Glomerular visceral epithelial cell (primary cell): ENCODE measurements around the gene GNAQ.
"Not testable (repeated sequence)": the region's sequence is repeated elsewhere in the genome, so short reads cannot be mapped to it uniquely, and the experiment has no call there.

ENCODE experiments used
- DNase-seq: peaks from one replicate; pipeline ENCODE4 v3.0.0-alpha.2; 2016; ENCODE audit errors: extremely low spot score

GNAQ gene

DNA sequence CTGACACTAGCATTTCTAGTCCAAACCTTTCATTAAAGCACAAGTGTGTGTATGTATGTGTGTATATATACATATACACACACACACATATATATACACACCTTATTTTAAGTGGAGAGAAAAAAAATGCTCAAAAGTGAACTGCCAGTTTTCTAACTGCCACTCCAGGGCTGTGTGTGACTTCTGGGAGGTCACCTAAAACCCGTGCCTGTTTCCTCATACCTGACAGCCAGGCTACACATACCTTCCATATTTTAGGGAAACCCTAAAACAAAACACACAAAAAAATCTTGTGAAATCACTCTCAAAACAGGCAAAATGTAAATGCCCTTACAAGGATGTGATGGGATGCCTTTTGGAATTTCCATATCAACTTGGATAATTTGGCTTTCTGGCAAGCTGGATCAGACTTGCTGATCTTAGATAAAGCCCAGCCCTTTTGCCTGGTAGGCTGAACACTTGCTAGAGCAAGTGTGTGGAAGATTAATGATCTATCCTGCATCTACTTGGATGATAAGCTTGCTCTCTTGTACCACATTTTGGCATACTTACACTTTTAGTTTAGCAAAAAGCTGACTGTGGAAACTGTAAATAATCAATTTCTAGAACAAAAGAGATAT, 127.8 kb downstream of the GNAQ start:
- no peak for DNase-seq

DNA sequence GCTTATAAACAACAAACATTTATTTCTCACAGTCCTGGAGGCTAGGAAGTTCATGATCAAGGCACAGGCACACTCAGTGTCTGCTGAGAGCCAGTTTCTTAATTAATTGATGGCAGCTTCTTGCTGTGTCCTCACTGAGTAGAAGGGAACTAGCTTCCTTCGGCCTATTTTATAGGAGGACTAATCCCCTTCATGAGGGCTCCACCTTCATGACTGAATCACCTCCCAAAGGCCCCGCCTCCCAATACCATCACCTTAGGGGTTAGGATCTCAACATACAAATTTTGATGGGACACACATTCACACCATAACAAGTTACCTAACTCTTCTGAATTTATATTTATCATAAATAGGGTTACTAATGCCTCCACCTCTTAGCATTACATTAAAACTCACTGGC, 129.8 kb downstream of the GNAQ start:
- no peak for DNase-seq

DNA sequence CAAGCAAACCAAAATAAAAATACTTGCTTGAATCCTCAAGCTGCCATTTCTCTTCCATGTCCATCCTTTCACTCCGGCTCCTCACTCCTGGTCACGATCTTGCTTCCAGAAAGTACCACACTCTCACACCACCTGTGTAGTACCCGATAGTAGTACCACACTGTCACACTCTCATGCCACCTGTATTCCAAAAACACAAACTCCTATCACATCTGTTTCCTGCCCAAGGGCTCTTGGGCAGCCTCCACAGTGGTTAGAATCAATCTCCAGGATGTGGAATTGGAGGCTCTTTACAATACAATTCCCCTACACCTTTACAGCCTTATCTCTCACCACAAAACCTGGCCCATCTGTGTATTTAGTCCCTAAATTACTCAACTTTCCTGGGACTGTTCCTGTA, 130.6 kb downstream of the GNAQ start:
- no peak for DNase-seq

DNA sequence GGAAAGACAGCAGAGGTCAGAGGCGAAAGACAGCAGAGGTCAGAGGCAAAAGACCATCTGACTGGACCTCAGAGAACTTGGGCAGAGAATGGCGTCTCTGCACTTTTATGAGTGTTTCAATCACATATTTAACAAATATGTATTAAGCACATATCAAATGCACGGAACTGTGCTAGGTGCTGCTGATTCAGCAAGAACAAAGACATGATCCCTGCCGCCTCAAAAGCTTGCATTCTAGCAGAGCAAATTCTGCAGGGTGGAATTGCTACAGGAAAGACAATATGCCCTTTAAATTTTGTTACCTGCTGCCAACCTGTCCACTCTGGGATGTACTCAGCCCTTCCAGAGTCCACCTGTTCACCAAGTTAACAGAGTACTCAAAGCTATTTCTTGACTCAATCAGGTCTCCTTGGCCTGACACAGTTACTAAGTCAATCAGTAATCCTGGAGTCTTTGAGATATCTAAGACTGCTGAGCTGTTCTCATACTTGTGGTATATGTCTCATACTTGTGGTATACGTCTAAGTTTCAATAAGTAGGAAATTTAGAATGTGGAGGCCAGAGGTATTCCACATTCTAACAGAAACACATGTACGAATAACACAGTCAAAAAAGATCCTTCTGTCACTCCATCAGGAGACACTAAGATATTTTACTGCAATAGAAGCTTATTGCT, 131.8 kb downstream of the GNAQ start:
- peak; percentile 81 for DNase-seq

DNA sequence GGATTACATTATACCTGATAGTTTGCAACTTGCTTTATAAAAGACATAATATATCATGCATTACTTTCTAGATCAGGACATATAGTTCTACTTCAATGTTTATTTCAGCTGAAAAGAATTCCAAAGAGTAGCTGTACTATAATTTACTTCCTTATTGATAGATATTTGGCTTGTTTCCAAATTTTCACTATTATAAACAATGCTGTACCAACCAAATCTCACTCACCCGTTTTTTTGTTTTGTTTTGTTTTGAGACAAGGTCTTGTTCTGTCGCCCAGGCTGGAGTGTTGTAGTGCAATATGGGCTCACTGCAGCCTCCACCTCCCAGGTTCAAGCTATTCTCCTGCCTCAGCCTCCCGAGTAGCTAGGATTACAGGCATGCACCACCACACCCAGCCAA, 132.7 kb downstream of the GNAQ start:
- DNase-seq, result no peak

DNA sequence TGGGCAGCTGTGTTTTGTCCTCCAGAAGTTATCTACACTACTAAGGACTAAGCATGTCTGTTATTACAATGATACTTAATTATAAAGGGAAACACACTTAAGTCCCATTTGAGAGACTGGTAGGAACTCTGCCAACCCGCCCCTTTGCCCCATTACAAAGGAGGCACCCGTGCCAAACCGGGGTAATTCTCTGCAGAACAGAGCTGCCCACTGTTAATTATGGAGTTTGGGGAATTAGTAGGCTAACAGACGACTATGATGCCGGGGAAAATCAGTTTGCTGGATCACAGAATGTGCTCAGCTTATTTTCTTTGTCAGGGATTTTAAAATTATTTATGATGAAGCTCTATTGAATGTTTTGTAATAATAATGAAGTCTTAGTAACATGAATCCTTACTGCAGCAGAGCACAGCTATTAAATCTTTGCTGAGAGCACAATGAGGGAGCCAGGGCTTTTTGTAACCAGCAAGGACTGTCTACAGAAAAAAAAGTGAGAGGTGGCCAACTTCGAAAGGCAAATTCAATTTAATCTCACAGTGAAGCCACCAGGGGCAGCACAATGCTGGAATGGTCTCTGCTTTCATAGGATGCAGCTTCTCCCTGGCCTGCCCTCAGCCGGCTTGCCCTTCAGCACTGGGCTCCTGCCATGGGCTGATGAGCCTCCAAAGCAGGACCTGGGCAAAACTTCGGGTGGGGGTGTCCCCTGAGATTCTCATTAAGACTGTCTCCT, 134.5 kb downstream of the GNAQ start:
- no peak for DNase-seq

DNA sequence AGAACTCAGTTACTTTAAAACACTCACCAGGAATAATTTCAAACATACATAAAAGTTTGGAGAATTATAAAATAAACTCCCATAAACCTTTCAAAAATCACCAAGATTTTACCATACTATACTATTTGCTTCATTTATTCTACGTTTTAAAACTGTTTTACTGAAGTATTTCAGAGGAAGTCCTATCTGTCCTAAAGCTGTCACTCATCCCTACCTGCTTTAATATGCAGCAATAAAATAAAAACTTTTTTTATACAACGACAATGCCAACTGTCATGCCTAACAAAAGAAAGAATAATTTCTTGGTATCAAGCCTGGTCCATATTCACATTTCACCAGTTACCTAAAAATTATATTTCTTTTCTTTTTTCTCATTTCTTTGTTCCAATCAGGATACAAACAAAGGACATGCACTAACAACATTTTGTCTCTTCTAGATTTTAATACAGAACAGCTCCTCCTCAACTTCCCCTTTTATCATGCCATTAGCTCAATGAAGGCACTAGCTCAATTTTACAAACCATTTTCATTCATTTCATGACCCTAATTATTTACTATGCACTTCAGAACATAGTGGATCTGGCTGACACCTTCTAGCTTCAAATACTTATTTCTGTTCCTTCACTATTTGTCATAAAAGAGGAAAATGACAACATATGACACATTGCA, 135.2 kb downstream of the GNAQ start:
- DNase-seq, result no peak

DNA sequence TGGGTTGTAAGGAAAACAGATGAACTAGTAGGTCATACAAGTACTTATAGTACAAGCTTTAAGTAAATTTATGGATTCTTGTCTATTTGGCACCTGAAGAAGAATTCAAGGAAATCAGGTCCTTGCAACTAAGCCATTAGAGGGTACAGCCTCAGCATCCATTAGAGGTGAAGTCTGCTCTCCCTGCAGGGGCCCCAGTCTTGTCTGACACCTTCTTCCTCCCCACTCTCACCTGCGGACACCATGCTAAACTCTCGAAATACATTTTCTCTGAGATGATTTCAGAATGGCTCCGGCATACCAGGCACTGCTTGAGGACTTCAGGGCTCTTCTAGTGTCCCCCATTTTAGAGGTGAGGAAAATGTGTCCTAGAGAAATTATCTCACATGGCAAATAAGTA, 137.9 kb downstream of the GNAQ start:
- DNase-seq, result no peak

DNA sequence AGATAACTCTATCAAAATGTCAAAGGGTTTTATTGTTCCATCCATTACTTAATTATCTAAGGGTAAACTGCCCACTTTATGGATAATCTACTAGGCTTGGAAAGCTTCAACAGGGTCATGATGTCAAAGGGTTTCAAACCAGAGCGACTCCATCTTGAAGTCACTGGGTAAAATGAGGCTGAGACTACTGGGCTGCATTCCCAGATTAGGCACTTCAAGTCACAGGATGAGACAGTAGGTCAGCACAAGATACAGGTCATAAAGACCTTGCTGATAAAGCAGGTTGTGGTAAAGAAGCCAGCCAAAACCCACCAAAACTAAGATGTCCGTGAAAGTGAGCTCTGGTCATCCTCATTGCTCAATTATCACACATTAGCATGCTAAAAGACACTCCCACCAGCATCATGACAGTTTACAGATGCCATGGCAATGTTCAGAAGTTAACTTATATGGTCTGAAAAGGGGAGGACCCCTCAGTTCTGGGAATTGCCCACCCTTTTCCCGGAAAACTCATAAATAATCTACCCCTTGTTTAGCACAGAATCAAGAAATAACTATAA, 138.6 kb downstream of the GNAQ start:
- DNase-seq, result no peak

DNA sequence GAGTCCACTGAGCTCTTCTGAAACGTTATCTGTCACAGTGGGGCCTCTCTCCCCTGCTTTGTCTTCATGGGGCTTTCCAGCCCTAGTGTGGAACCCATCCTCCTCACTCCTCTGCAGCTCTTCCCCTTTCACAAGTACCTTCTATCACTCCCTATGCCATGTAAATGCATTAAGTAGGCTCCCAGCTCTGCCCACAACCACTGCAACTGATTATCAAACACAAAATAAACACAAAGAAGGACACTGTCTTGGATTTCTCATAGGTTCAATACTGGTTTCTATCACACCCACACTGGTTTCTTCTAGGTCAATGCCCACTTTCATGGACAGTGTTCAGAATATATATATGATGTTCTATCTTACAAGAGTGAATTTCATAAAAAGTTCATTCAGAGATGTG, 139.4 kb downstream of the GNAQ start:
- DNase-seq, result no peak

DNA sequence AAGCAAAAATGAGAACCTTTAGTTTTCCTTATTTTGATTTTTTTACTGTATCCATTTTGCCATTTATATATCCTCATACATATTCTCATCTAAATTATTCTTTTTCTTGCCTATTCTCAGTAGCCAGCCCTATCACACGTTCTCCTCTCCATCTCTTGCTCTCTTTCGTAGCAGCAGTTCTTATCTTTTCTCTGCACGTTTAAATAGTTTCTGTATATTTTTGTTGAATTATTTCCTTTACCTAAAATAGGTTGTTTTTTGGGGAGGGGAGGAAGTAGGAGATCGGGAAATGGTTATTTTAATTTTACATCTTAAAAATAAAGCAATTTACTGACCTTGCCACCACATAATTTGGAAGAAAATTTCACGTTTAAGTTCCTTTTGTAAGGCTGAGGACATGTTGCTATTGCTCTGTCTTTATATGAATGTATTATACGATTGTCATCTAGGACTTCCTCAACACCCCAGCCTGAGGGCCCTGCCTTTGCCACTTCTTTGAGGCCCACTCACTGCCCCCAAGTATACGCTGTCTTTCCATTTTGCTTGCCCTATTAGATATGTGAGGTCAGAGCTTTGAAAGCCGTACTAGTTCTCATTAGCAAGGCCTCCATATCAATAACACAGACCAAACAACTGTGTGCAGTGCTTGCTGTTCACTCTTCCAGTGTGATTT, 140.3 kb downstream of the GNAQ start:
- DNase-seq, result no peak

DNA sequence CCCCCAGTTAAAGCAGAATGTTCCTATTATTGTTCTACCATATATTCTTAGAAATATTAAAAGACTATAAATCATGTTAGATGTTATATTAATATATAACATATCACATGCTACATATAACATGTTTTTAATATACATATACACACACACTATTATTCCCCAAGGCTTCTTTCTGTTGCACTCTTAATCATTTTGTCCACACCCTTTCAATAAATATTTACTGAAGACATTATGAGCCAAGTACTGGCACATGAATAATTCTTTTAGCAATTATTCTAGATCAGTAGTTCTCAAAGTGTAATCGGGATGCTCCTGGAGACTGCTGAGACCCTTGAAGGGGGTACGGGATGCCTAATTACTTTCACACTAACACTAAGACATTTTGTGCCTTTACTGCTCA, 143.9 kb downstream of the GNAQ start:
- no peak for DNase-seq

DNA sequence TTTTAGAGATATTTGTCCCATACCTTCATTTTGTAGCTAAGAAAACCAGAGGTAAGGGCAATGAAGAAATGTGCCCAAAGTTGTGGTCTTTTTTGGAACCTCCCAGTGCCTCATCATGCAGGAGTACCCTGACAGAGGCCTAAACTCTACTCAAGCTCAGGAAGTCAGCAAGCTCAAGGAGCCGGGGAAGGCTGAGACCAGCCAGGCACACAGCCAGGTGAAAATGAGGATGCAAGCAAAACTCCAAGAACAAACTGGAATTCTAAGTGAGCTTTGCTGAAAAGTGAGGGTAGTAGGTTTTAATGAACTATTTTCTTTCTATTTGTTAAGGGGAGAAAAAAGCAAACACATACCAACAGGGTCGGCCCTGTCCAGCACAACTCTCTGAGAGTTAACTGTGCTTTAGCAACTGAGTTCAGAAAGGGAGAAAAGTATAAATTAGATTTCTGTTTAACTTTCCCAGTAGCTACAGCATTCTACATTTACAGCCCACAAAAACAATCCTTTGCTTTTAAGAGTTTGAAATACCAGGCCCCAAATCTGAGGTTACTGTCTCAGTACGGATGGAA, 146.4 kb downstream of the GNAQ start:
- no peak for DNase-seq

DNA sequence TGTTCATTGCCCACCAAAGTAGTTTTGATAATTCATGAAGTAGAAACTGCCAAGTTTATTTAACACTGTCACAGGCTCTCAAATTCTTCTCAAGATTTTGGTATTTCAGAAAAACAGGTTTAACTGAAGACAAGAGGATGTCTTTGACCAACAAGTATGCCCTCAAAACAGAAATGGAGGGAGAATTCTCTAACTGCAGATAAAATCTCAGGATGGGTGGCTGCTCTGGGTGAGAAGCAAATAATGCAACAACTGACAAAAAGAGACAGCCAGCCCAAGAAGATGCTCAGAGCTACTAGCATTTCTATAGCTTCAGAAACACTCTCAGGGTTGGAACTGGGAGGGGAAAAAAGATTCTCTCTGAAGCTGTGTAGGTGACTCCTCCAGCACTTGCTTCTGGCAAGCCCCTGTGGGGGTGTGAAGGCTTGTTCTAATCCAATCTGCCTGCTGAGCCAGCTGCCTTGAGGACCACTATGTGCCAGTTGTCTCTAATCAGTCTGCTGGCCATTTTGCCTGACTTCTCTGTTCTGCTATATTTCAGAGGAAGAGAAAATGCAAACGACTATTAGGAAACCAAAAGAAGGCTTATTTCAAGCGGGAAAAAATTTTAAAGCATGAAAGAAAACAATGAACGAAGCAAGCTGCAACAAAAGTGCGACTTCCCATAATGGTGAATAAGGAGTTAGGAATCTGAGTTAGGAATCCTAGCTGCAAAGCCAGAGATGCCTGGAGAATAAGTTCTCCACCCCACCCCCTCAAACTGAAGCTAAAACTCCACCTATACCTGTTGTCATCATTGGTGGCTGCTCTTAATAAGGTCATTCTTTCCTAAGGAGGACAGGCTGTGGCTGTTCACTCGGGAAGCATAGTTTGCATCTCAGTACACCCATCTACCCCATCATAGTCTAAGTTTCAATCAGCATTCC, 147.5 kb downstream of the GNAQ start:
- peak; percentile 40 for DNase-seq

DNA sequence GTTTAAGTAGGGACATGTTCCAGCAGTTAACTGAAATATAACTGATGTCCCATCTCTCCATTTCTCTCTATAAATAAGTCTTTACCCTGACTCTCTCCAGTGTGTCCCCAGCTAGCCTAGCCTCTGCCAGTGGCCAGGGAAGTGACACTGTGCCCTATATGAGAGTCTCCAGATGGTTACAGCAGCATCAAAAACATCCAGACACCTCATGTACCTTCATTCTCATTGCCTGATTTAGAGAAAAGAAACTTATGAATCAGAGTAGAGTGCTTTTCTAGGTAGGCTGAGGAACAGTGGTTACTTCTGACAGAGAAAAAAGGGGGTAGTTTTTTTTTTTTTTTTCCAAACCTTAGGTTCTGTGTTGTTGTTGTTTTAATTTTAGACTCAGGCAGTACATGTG, 148.5 kb downstream of the GNAQ start:
- DNase-seq, result no peak

DNA sequence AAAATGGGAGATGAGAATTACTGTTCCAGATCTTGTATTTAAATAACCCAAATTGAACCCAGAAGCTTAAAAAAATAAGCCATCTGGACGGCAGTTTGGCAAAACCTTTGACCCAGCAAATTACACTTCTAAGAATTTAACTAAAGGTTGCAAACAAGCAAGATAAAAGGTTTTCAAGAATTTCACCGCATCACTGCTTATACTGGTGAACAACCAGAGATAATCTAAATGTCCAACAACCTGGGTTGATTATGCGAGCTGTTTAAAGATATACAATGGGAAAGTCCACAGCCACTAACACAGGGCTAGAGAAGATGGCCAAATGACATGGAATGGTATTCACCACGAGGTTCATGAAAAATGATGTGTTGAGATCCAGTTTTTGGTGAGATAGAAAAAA, 149.3 kb downstream of the GNAQ start:
- DNase-seq, result no peak

DNA sequence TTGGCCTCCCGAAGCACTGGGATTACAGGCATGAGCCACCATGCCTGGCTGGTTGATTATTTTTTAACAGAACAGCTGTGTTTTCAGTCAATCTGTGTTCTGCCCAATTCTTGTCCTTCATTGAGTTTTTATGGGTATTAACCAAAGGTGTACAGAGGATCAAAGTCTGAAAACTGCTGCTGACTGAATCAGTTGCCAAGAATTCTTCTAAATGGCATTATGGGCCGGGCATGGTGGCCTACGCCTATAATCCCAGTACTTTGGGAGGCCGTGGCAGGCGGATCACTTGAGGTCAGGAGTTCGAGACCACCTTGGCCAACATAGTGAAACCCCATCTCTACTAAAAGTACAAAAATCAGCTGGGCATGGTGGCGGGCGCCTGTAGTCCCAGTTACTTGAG, 150.0 kb downstream of the GNAQ start:
- not testable (repeated sequence) for DNase-seq

DNA sequence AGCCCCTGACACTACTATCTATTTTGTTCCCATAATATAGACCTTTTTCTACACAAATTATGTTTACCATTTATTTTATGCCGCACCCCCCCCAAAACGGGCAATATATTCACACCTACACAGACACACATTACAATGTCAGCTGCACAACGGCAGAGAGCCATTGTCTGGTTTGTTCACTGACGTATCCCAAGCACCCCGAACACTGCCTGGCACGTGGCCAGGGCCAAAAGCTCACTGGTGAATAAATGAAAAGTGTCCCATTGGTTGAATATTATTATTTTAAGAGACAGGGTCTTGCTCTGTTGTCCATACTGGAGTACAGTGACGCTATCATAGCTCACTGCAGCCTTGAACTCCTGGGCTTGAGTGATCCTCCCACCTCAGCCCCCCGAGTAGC, 150.5 kb downstream of the GNAQ start:
- no peak for DNase-seq

DNA sequence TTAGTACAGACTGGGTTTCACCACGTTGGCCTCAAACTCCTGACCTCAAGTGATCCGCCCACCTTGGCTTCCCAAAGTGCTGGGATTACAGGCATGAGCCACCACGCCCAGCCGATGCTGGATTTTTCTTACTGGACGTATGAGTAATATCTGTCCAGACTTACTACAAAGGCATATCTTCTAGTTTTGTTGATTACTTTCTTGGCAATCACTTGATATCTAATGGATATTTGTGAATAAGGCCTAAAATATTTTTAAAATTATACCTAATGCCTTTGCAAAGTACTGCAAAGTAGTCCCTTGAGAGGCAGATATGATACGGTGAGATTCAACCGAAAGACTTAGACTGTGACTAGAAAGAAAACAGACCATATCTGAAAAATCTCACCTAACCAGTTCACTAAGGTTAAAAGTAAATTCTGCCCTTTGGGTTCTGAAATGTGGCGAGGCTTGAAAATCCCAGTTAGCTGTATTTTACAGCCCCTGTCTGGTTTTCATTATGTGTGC, 152.1 kb downstream of the GNAQ start:
- DNase-seq, result no peak

DNA sequence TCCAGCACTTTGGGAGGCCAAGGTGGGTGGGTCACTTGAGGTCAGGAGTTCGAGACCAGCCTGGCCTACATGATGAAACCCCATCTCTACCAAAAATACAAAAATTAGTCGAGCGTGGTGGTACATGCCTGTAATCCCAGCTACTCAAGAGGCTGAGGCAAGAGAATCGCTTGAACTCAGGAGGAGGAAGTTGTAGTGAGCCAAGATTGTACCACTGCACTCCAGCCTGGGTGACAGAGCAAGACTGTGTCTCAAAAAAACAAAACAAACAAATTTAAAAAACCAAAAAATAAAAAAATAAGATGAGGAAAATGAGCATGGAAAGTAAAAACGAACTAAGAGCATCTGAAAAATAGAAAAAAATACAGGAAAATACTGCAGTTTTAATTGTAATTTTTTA, 152.8 kb downstream of the GNAQ start:
- not testable (repeated sequence) for DNase-seq
